Liver (tissue), 9 donors: ENCODE results near the gene ZNF440. TPM values are rescaled to one million over a fixed set of nuclear protein-coding genes. Genes with fewer than 3 reads are reported as not detected.
"Not testable (repeated sequence)": the region's sequence is repeated elsewhere in the genome, so short reads cannot be mapped to it uniquely, and the experiment has no call there.

Experiments
- DNase-seq: peaks from one replicate; pipeline ENCODE4 v3.0.0-alpha.2; 2017; ENCODE audit warnings: low spot score
- H3K27ac ChIP-seq, 2 donors: one replicate each; pipeline ENCODE4 v1.7.0; 2013; ENCODE audit warnings: inconsistent platforms in 2 of 2, low read length in 2 of 2, control low read depth in 1 of 2, low read depth in 1 of 2, mild to moderate bottlenecking in 1 of 2
- H3K27me3 ChIP-seq, 4 donors: one replicate each; pipeline versions ENCODE4 v1.6.1 to v1.7.0; 2013; ENCODE audit warnings: low read length in 3 of 4, inconsistent platforms in 1 of 4, mild to moderate bottlenecking in 1 of 4, moderate library complexity in 1 of 4; ENCODE audit not compliant: control insufficient read depth in 4 of 4, insufficient read depth in 4 of 4
- H3K36me3 ChIP-seq, 4 donors: one replicate each; pipeline versions ENCODE4 v1.6.1 to v1.7.0; 2013; ENCODE audit warnings: low read length in 3 of 4, mild to moderate bottlenecking in 3 of 4, low read depth in 1 of 4, moderate library complexity in 1 of 4; ENCODE audit not compliant: control insufficient read depth in 4 of 4, insufficient read depth in 3 of 4
- H3K4me1 ChIP-seq, 4 donors: one replicate each; pipeline versions ENCODE4 v1.6.1 to v1.7.0; 2013; ENCODE audit warnings: low read length in 3 of 4, mild to moderate bottlenecking in 3 of 4, moderate library complexity in 1 of 4; ENCODE audit not compliant: control insufficient read depth in 4 of 4, insufficient read depth in 4 of 4
- H3K4me3 ChIP-seq, 3 donors: one replicate each; pipeline versions ENCODE4 v1.6.1 to v1.7.0; 2013; ENCODE audit warnings: low read length in 3 of 3, control low read depth in 1 of 3, low read depth in 1 of 3, mild to moderate bottlenecking in 1 of 3
- H3K9ac ChIP-seq, 2 donors: one replicate each; pipeline ENCODE4 v1.7.0; 2013; ENCODE audit warnings: low read length in 2 of 2, mild to moderate bottlenecking in 2 of 2, moderate library complexity in 2 of 2, control low read depth in 1 of 2, low read depth in 1 of 2
- H3K9me3 ChIP-seq, 4 donors: one replicate each; pipeline versions ENCODE4 v1.6.1 to v1.7.0; 2013; ENCODE audit warnings: low read length in 3 of 4; ENCODE audit not compliant: control insufficient read depth in 4 of 4
- EGR1 ChIP-seq, 2 donors: IDR thresholded peaks; 2 replicates each; pipeline ENCODE4 v1.6.1; 2016 to 2018; ENCODE audit warnings: antibody characterized with exemption in 2 of 2, low read depth in 2 of 2
- FOXA1 ChIP-seq: IDR thresholded peaks from 2 replicates; pipeline ENCODE4 v1.6.1; 2016; ENCODE audit warnings: antibody characterized with exemption
- FOXA2 ChIP-seq: IDR thresholded peaks from 2 replicates; pipeline ENCODE4 v1.6.1; 2016; ENCODE audit warnings: antibody characterized with exemption
- GABPA ChIP-seq, 2 donors: IDR thresholded peaks in 1 of 2; conservative IDR thresholded peaks in 1 of 2; 2 replicates each; pipeline ENCODE4 v1.6.1; 2016; ENCODE audit warnings: antibody characterized with exemption in 2 of 2, mild to moderate bottlenecking in 1 of 2, moderate library complexity in 1 of 2
- HNF4A ChIP-seq, 2 donors: conservative IDR thresholded peaks; 2 replicates each; pipeline ENCODE4 v1.6.1; 2016; ENCODE audit warnings: antibody characterized with exemption in 2 of 2, mild to moderate bottlenecking in 2 of 2
- HNF4G ChIP-seq: IDR thresholded peaks from 2 replicates; pipeline ENCODE4 v1.6.1; 2016; ENCODE audit warnings: antibody characterized with exemption
- JUND ChIP-seq, 2 donors: IDR thresholded peaks; 2 replicates each; pipeline ENCODE4 v1.6.1; 2016; ENCODE audit warnings: antibody characterized with exemption in 2 of 2
- NR2F2 ChIP-seq: IDR thresholded peaks from 2 replicates; pipeline ENCODE4 v1.6.1; 2016; ENCODE audit warnings: antibody characterized with exemption
- RAD21 ChIP-seq, 2 donors: IDR thresholded peaks; 2 replicates each; pipeline ENCODE4 v1.6.1; 2016; ENCODE audit warnings: antibody characterized with exemption in 2 of 2, mild to moderate bottlenecking in 2 of 2
- REST ChIP-seq: IDR thresholded peaks from 2 replicates; pipeline ENCODE4 v1.6.1; 2016; ENCODE audit warnings: antibody characterized with exemption, mild to moderate bottlenecking
- RXRA ChIP-seq, 2 donors: IDR thresholded peaks; 2 replicates each; pipeline ENCODE4 v1.6.1; 2017 to 2018; ENCODE audit warnings: antibody characterized with exemption in 2 of 2, mild to moderate bottlenecking in 1 of 2
- SP1 ChIP-seq: IDR thresholded peaks from 2 replicates; pipeline ENCODE4 v1.6.1; 2018; ENCODE audit warnings: antibody characterized with exemption, mild to moderate bottlenecking
- TAF1 ChIP-seq: conservative IDR thresholded peaks from 2 replicates; pipeline ENCODE4 v1.6.1; 2016; ENCODE audit warnings: antibody characterized with exemption, mild to moderate bottlenecking
- YY1 ChIP-seq: IDR thresholded peaks from 2 replicates; pipeline ENCODE4 v1.6.1; 2016; ENCODE audit warnings: antibody characterized with exemption, mild to moderate bottlenecking
- ZBTB33 ChIP-seq: IDR thresholded peaks from 2 replicates; pipeline ENCODE4 v1.6.1; 2016; ENCODE audit warnings: antibody characterized with exemption
- WGBS: extraction: QIAGEN DNeasy Blood & Tissue Kit; methylation state at CpG from one replicate; pipeline ENCODE4 v1.1.7; 2013; 5-methylcytosine and 5-hydroxymethylcytosine counted together
- polyA plus RNA-seq, 2 donors: library from polyadenylated mRNA; stranded (reverse) in 1 of 2; unstranded in 1 of 2; fragments of 200-250 nt in 1 of 2; fragments of >200 nt in 1 of 2; fragmentation: Nextera tagmentation in 1 of 2; extraction: Ambion mirVana in 1 of 2; gene quantifications; one replicate each; pipeline versions ENCODE4 v1.2.1 to v1.2.3, GENCODE V29; 2013 to 2015
- total RNA-seq, 2 donors: library from RNA; depleted of rRNA; stranded (reverse); fragments of >200 nt; gene quantifications; one replicate each; pipeline ENCODE4 v1.2.3, GENCODE V29; 2014
- TF ChIP-seq, protein P1 (sequence below): IDR thresholded peaks from 2 replicates; pipeline ENCODE4 v1.6.1; 2016; ENCODE audit warnings: antibody characterized with exemption
- TF ChIP-seq, protein P2 (sequence below): fragments of 150-350 bp; IDR thresholded peaks from 2 replicates; pipeline ENCODE4 v1.5.1; 2017; ENCODE audit warnings: improper control_type of control experiment, low read depth, low read length; ENCODE audit not compliant: missing input control
- TF ChIP-seq, protein P3 (sequence below): IDR thresholded peaks from 2 replicates; pipeline ENCODE4 v1.6.1; 2016; ENCODE audit warnings: antibody characterized with exemption
- donor health status: healthy.
- donor health status: healthy.
- donor health status: healthy.
- donor health status: healthy.
- donor health status: healthy.

Gene ZNF440
- total and polyA plus RNA-seq, 4 donors: 1.3 to 8.5 (median 4.3) TPM

DNA sequence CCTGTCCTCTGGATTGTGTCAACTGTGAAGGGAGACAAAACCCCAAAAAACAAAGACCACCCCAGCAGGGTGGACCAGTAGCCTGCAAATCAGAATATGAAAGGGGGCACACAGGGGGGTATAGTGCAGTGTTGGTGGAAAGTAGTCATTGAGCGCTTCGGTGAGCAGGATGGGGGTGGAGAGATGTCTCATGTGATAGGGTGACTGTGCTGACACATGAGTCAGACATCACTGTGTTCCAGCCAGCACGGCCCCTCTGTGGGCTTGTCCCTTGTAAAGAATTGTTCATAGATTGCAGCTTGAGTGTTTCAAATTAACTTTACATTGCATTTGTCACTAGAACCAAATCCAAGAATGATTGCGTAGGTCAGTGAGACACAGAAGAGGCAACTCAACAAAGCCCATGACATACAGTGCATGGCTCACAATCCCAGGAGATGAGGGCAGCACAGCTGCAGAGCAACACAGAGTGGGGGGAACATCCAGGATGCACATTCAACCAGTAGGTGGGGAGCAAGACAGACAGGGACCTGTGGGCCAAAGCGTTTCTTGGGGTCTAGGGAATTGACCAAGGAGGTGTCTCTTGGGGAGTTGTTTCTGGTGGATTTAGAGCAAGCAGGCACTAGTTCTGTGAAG is 7.5 kb downstream of the ZNF440 start:
- DNase-seq: no peak
- H3K27me3 ChIP-seq: no peaks in the 10 kb centered on the region
- H3K9ac ChIP-seq: no peak overlapping the region
- peaks cover 0 to 3% (median under 1%) of the 10 kb centered on the region in 4 donors for H3K9me3 ChIP-seq
- no peaks in the 10 kb centered on the region for H3K4me1 ChIP-seq
- no peak for TF ChIP-seq ZBTB33
- TF ChIP-seq HNF4G: no peak
- no peak for TF ChIP-seq RAD21 (IDR thresholded peaks at IDR 0.05)
- no peak for TF ChIP-seq JUND (IDR thresholded peaks at IDR 0.05)
- TF ChIP-seq, protein P1, sequence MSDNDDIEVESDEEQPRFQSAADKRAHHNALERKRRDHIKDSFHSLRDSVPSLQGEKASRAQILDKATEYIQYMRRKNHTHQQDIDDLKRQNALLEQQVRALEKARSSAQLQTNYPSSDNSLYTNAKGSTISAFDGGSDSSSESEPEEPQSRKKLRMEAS: no peak
- TF ChIP-seq TAF1: no peak
- no peak for TF ChIP-seq HNF4A (conservative IDR thresholded peaks at IDR 0.05)
- no peak for TF ChIP-seq RXRA (IDR thresholded peaks at IDR 0.05)
- no peak for TF ChIP-seq REST
- TF ChIP-seq, protein P2, sequence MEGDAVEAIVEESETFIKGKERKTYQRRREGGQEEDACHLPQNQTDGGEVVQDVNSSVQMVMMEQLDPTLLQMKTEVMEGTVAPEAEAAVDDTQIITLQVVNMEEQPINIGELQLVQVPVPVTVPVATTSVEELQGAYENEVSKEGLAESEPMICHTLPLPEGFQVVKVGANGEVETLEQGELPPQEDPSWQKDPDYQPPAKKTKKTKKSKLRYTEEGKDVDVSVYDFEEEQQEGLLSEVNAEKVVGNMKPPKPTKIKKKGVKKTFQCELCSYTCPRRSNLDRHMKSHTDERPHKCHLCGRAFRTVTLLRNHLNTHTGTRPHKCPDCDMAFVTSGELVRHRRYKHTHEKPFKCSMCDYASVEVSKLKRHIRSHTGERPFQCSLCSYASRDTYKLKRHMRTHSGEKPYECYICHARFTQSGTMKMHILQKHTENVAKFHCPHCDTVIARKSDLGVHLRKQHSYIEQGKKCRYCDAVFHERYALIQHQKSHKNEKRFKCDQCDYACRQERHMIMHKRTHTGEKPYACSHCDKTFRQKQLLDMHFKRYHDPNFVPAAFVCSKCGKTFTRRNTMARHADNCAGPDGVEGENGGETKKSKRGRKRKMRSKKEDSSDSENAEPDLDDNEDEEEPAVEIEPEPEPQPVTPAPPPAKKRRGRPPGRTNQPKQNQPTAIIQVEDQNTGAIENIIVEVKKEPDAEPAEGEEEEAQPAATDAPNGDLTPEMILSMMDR: no peak
- no peak for TF ChIP-seq NR2F2
- TF ChIP-seq, protein P3, sequence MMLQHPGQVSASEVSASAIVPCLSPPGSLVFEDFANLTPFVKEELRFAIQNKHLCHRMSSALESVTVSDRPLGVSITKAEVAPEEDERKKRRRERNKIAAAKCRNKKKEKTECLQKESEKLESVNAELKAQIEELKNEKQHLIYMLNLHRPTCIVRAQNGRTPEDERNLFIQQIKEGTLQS: no peak
- TF ChIP-seq YY1: no peak
- TF ChIP-seq FOXA1: no peak
- no peak for TF ChIP-seq EGR1 (IDR thresholded peaks at IDR 0.05; ENCODE audit: low read depth in 2 of 2)
- no peak for TF ChIP-seq FOXA2
- no peak for TF ChIP-seq GABPA (IDR thresholded peaks at IDR 0.05 in 1 of 2, conservative IDR thresholded peaks at IDR 0.05 in 1 of 2)
- TF ChIP-seq SP1: no peak
- 87% methylated on average over 5 of the region's 5 CpGs for WGBS
- no peak overlapping the region for H3K27ac ChIP-seq
- no peak overlapping the region for H3K4me3 ChIP-seq
- H3K36me3 ChIP-seq: peaks cover 4 to 7% (median 6%) of the 10 kb centered on the region in 4 donors

GRCh38 chr19:11828957-11829876 is 15.1 kb downstream of the ZNF440 start:
- H3K9me3 ChIP-seq: peaks cover 28 to 59% (median 32%) of the 10 kb centered on the region in 4 donors
- 96% methylated on average over 7 of the region's 7 CpGs for WGBS

More at GRCh38 chr19:11828957-11829876, 15.1 kb downstream of the ZNF440 start:
- Histone ChIP-seq H3K36me3 (peaks cover 13 to 48% (median 39%) of the 10 kb centered on the region in 4 donors), H3K4me3 (peak overlapping the region in 2 of 3 donors; percentile 49 to 75)
- H3K27ac ChIP-seq, DNase-seq, H3K9ac ChIP-seq, H3K27me3 ChIP-seq, H3K4me1 ChIP-seq: not testable (repeated sequence)
